IMR-90 (cell line): ENCODE measurements around the gene CRAMP1. TPM values are rescaled to one million over a fixed set of nuclear protein-coding genes. Genes with fewer than 3 reads are reported as not detected.

ENCODE experiments used
- ATAC-seq: fragments of 200-7000 bp; cut with Tn5 transposase; 2 replicates; pipeline ENCODE4 v1.9.1; 2020; ENCODE audit warnings: low read depth, mild to moderate bottlenecking, moderate library complexity
- BruUV-seq: library from RNA; stranded (reverse); fragments of 400-500 nt; replicated peaks from 2 replicates; lab custom pipeline; 2021; lab: Mats Ljungman, UMichigan
- CTCF ChIA-PET: fragments of 300-600 bp; formaldehyde crosslinking; extraction: SDS; loops from one replicate; lab custom pipeline; 2021; ENCODE audit warnings: antibody characterized with exemption; lab: Yijun Ruan, JAX
- POLR2A ChIA-PET: fragments of 300-600 bp; sonication (Branson Sonifier 250); formaldehyde crosslinking; loops from one replicate; lab custom pipeline; 2022; ENCODE audit warnings: antibody characterized with exemption; ENCODE audit not compliant: unreplicated experiment; lab: Charles Lee
- DNase-seq: peaks from one replicate; pipeline ENCODE4 v3.0.0; 2013
- H2AFZ ChIP-seq: replicated peaks from 2 replicates; pipeline ENCODE3; 2013; ENCODE audit warnings: low read length, mild to moderate bottlenecking; ENCODE audit not compliant: poor library complexity
- H2AK5ac ChIP-seq: 2 replicates; pipeline ENCODE4 v1.6.1; 2013; ENCODE audit warnings: low read depth, low read length, inconsistent platforms
- H2AK9ac ChIP-seq: replicated peaks from 2 replicates; pipeline ENCODE3; 2013; ENCODE audit warnings: mild to moderate bottlenecking, low read depth, low read length, moderate library complexity; ENCODE audit not compliant: poor library complexity
- H2BK120ac ChIP-seq: 2 replicates; pipeline ENCODE4 v1.6.1; 2013; ENCODE audit warnings: low read depth, low read length, inconsistent platforms
- H2BK15ac ChIP-seq: 3 replicates; pipeline ENCODE4 v1.6.1; 2013; ENCODE audit warnings: low read depth, low read length, inconsistent platforms
- H2BK20ac ChIP-seq: 2 replicates; pipeline ENCODE4 v1.6.1; 2013; ENCODE audit warnings: low read depth, mild to moderate bottlenecking, inconsistent platforms, low read length, moderate library complexity
- H2BK5ac ChIP-seq: 2 replicates; pipeline ENCODE4 v1.6.1; 2013; ENCODE audit warnings: mild to moderate bottlenecking, low read depth, low read length, inconsistent platforms; ENCODE audit not compliant: poor library complexity, severe bottlenecking
- H3K14ac ChIP-seq: replicated peaks from 2 replicates; pipeline ENCODE4 v1.6.1; 2013; ENCODE audit warnings: low read depth, low read length, inconsistent platforms
- H3K18ac ChIP-seq: 2 replicates; pipeline ENCODE4 v1.6.1; 2013; ENCODE audit warnings: low read depth, low read length, control low read depth
- H3K23ac ChIP-seq: 2 replicates; pipeline ENCODE4 v1.6.1; 2013; ENCODE audit warnings: low read depth, low read length, inconsistent platforms
- H3K27ac ChIP-seq: 2 replicates; pipeline ENCODE4 v1.5.1; 2013; ENCODE audit warnings: mild to moderate bottlenecking, control low read depth, low read length; ENCODE audit not compliant: insufficient read depth
- H3K27me3 ChIP-seq: 2 replicates; pipeline ENCODE4 v1.6.1; 2013; ENCODE audit warnings: low read length; ENCODE audit not compliant: control insufficient read depth, insufficient read depth
- H3K36me3 ChIP-seq: 2 replicates; pipeline ENCODE4 v1.6.1; 2013; ENCODE audit warnings: low read length, mixed read lengths; ENCODE audit not compliant: control insufficient read depth, insufficient read depth
- H3K4ac ChIP-seq: 2 replicates; pipeline ENCODE4 v1.6.1; 2013; ENCODE audit warnings: low read depth, low read length, inconsistent platforms
- H3K4me1 ChIP-seq: 2 replicates; pipeline ENCODE4 v1.6.1; 2013; ENCODE audit warnings: low read length, mixed read lengths; ENCODE audit not compliant: control insufficient read depth, insufficient read depth
- H3K4me2 ChIP-seq: 2 replicates; pipeline ENCODE4 v1.6.1; 2013; ENCODE audit warnings: low read depth, mild to moderate bottlenecking, control low read depth, low read length, moderate library complexity
- H3K4me3 ChIP-seq: 2 replicates; pipeline ENCODE4 v1.5.1; 2013; ENCODE audit warnings: low read depth, mild to moderate bottlenecking, control low read depth, low read length, moderate library complexity; ENCODE audit not compliant: insufficient read depth
- H3K56ac ChIP-seq: 2 replicates; pipeline ENCODE4 v1.6.1; 2013; ENCODE audit warnings: low read length, inconsistent platforms; ENCODE audit not compliant: insufficient read depth; ENCODE audit errors: extremely low read depth
- H3K79me1 ChIP-seq, 2 experiments: 2 replicates each; pipeline ENCODE4 v1.6.1; 2013; ENCODE audit warnings: low read length in 2 of 2, inconsistent platforms in 1 of 2, low read depth in 1 of 2
- H3K9ac ChIP-seq: 2 replicates; pipeline ENCODE4 v1.6.1; 2013; ENCODE audit warnings: low read depth, low read length, control low read depth
- H3K9me1 ChIP-seq: 2 replicates; pipeline ENCODE4 v1.6.1; 2013; ENCODE audit warnings: low read length, inconsistent platforms; ENCODE audit not compliant: insufficient read depth
- H3K9me3 ChIP-seq: 2 replicates; pipeline ENCODE4 v1.6.1; 2013; ENCODE audit warnings: low read length; ENCODE audit not compliant: control insufficient read depth, insufficient read depth
- H4K20me1 ChIP-seq: 2 replicates; pipeline ENCODE4 v1.6.1; 2013; ENCODE audit warnings: low read length, inconsistent platforms; ENCODE audit not compliant: insufficient read depth
- H4K5ac ChIP-seq: 2 replicates; pipeline ENCODE4 v1.6.1; 2013; ENCODE audit warnings: mild to moderate bottlenecking, low read depth, low read length, control low read depth
- H4K8ac ChIP-seq, 2 experiments: 2 replicates each; pipeline ENCODE4 v1.6.1; 2013; ENCODE audit warnings: low read depth in 2 of 2, low read length in 2 of 2, control low read depth in 1 of 2, inconsistent platforms in 1 of 2
- H4K91ac ChIP-seq: 2 replicates; pipeline ENCODE4 v1.6.1; 2013; ENCODE audit warnings: low read depth, low read length, inconsistent platforms; ENCODE audit not compliant: insufficient read depth
- WGBS, 2 experiments: methylation state at CpG; one replicate each; pipeline versions ENCODE4 v1.1.5 to v1.1.7; 2013; ENCODE audit warnings: missing lambda C conversion rate in 2 of 2; ENCODE audit not compliant: insufficient read length in 1 of 2; ENCODE audit errors: extremely low coverage in 2 of 2; 5-methylcytosine and 5-hydroxymethylcytosine counted together
- dilution Hi-C: fragments of 300-500 bp; cut with HindIII; formaldehyde crosslinking; loops from one replicate; pipeline ENCODE4 v1.14.3; 2018; ENCODE audit warnings: low sequenced_read_pairs; ENCODE audit not compliant: unreplicated experiment
- in situ Hi-C: fragments of 300-500 bp; cut with MboI; formaldehyde crosslinking; loops from 3 replicates; pipeline ENCODE4 v1.14.3; 2019; ENCODE audit warnings: low sequenced_read_pairs, inconsistent platforms, mixed read lengths
- intact Hi-C: fragments of 100-400 bp; cut with micrococcal nuclease; formaldehyde crosslinking; loops from 2 replicates; pipeline ENCODE4 v1.10.0; 2022
- polyA plus RNA-seq, 3 experiments: library from polyadenylated mRNA; depleted of rRNA; stranded (reverse); fragments of >200 nt; gene quantifications; 2 replicates each; pipeline ENCODE4 v1.2.3, GENCODE V29; 2012; ENCODE audit warnings: low replicate concordance in 1 of 3
- total RNA-seq: library from RNA; depleted of rRNA; stranded (reverse); fragments of >200 nt; gene quantifications from 2 replicates; pipeline ENCODE4 v1.2.3, GENCODE V29; 2012
- TF ChIP-seq, protein P1 (sequence below): fragments of 150-350 bp; IDR thresholded peaks from 2 replicates; pipeline ENCODE4 v1.6.1; 2016; ENCODE audit warnings: low read depth, mild to moderate bottlenecking, low read length, moderate library complexity, borderline replicate concordance

CRAMP1 gene
- total and polyA plus RNA-seq, 2 of the 4 experiments (the other 2 are of a cell fraction) = 3.2 to 12.0 TPM

DNA sequence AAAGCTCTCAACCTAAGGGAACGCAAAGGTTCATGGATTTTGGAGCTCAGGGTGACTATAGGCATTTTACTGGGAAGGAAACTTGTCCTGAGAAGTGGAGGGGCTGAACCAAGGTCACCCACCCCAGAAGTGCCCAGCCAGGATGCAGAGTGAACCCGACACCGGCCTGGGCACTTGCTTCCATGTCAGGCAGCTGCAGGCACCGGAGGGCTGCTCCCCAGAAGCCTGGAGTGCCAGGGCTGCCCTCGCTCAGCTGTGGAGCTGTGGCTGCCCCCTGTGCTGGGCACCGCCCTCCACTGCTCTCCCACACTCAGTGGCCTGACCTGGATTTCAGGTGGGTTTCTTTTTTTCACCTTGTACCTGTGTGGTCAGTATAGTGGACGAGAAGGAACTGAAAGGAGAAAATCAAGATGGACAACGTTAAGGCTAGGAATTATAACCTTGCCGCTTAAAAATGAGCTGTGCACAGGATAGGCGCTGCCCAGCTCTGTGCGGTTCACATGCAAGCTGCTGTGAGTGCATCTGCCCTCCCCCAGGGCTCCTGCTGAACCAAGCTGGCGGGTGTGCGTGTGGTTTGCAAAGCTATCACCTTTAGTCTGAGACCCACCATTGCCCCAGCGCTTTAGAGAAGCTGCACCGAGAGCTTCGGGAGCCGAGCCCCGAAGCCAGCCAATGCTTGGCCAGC lies 96.1 kb downstream of the CRAMP1 start:
- no peak overlapping the region for H4K91ac ChIP-seq
- no peak overlapping the region for H3K56ac ChIP-seq
- peaks cover 8 to 72% of the 10 kb centered on the region in 2 experiments; a peak in 3 of 4 replicates for H3K79me1 ChIP-seq
- BruUV-seq = no TSS peak
- peak overlapping the region; percentile 99 for H3K4me2 ChIP-seq
- no peak overlapping the region for H2AFZ ChIP-seq
- H4K5ac ChIP-seq = no peak overlapping the region
- peaks cover 18% of the 10 kb centered on the region for H3K4me1 ChIP-seq
- 86% methylated on average over 7 of the region's 18 CpGs; no CpG with 5 or more reads in 1 of the 2 experiments for WGBS, 2 experiments
- peaks cover 66% of the 10 kb centered on the region for H4K20me1 ChIP-seq
- no peak overlapping the region for H4K8ac ChIP-seq
- H3K27ac ChIP-seq = no peak overlapping the region
- H2BK15ac ChIP-seq = no peak overlapping the region
- peak overlapping the region; percentile 78; the same call in 1 of the 2 replicates for H3K23ac ChIP-seq
- no peak overlapping the region; the same call in 1 of the 2 replicates for H2AK5ac ChIP-seq
- H2AK9ac ChIP-seq = peak overlapping the region; percentile 25
- no peak overlapping the region for H3K18ac ChIP-seq
- H3K4ac ChIP-seq = no peak overlapping the region
- DNase-seq (no peak), ATAC-seq (no peak)
- in situ Hi-C loops = no loop called here
- H3K27me3 ChIP-seq = no peaks in the 10 kb centered on the region
- ChIA-PET POLR2A (interaction anchor here (1.0 kb wide), 1 partner anchor 38 kb away, joined by 5 read pairs; no protein-coding TSS in a partner anchor), CTCF (interaction anchor here (0.6 kb wide), 1 partner anchor 201 kb away, joined by 3 read pairs; no protein-coding TSS in a partner anchor)
- H2BK5ac ChIP-seq = no peak overlapping the region
- no peaks in the 10 kb centered on the region for H3K9me3 ChIP-seq
- H2BK20ac ChIP-seq = no peak overlapping the region
- TF ChIP-seq, protein P1, sequence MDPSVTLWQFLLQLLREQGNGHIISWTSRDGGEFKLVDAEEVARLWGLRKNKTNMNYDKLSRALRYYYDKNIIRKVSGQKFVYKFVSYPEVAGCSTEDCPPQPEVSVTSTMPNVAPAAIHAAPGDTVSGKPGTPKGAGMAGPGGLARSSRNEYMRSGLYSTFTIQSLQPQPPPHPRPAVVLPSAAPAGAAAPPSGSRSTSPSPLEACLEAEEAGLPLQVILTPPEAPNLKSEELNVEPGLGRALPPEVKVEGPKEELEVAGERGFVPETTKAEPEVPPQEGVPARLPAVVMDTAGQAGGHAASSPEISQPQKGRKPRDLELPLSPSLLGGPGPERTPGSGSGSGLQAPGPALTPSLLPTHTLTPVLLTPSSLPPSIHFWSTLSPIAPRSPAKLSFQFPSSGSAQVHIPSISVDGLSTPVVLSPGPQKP = no peak
- peak overlapping the region; percentile 16; the same call in 1 of the 2 replicates for H3K9ac ChIP-seq
- H3K14ac ChIP-seq = peak overlapping the region; percentile 63; the same call in 1 of the 2 replicates
- intact Hi-C loops = loop anchor here (5.0 kb wide), 2 partner anchors 96 to 216 kb away; partner anchors contain the start of genes CRAMP1, IFT140 and TELO2
- H3K4me3 ChIP-seq = no peak overlapping the region
- H3K9me1 ChIP-seq = peaks cover 27% of the 10 kb centered on the region; the same call in 1 of the 2 replicates
- no peaks in the 10 kb centered on the region for H3K36me3 ChIP-seq
- dilution Hi-C loops = no loop called here
- no peak overlapping the region for H2BK120ac ChIP-seq
